Duodenal mucosa (tissue), 2 donors: ENCODE results near the gene IGFBP6.

Source experiments
- H3K27ac ChIP-seq: one replicate; pipeline ENCODE4 v1.7.0; 2013; ENCODE audit warnings: low read depth, low read length
- H3K27me3 ChIP-seq, 2 donors: one replicate each; pipeline ENCODE4 v1.7.0; 2013; ENCODE audit warnings: low read length in 2 of 2, control low read depth in 1 of 2; ENCODE audit not compliant: insufficient read depth in 2 of 2, control insufficient read depth in 1 of 2
- H3K36me3 ChIP-seq, 2 donors: one replicate each; pipeline ENCODE4 v1.7.0; 2013; ENCODE audit warnings: low read length in 2 of 2, control low read depth in 1 of 2; ENCODE audit not compliant: insufficient read depth in 2 of 2, control insufficient read depth in 1 of 2
- H3K4me1 ChIP-seq, 2 donors: one replicate each; pipeline ENCODE4 v1.7.0; 2013; ENCODE audit warnings: low read length in 2 of 2, control low read depth in 1 of 2; ENCODE audit not compliant: insufficient read depth in 2 of 2, control insufficient read depth in 1 of 2
- H3K4me3 ChIP-seq, 2 donors: one replicate each; pipeline ENCODE4 v1.7.0; 2013; ENCODE audit warnings: low read length in 2 of 2, low read depth in 1 of 2
- H3K9ac ChIP-seq, 2 donors: one replicate each; pipeline ENCODE4 v1.7.0; 2013; ENCODE audit warnings: low read length in 2 of 2, low read depth in 1 of 2
- H3K9me3 ChIP-seq, 2 donors: one replicate each; pipeline ENCODE4 v1.7.0; 2013; ENCODE audit warnings: low read length in 2 of 2, control low read depth in 1 of 2; ENCODE audit not compliant: control insufficient read depth in 1 of 2

Gene IGFBP6

DNA sequence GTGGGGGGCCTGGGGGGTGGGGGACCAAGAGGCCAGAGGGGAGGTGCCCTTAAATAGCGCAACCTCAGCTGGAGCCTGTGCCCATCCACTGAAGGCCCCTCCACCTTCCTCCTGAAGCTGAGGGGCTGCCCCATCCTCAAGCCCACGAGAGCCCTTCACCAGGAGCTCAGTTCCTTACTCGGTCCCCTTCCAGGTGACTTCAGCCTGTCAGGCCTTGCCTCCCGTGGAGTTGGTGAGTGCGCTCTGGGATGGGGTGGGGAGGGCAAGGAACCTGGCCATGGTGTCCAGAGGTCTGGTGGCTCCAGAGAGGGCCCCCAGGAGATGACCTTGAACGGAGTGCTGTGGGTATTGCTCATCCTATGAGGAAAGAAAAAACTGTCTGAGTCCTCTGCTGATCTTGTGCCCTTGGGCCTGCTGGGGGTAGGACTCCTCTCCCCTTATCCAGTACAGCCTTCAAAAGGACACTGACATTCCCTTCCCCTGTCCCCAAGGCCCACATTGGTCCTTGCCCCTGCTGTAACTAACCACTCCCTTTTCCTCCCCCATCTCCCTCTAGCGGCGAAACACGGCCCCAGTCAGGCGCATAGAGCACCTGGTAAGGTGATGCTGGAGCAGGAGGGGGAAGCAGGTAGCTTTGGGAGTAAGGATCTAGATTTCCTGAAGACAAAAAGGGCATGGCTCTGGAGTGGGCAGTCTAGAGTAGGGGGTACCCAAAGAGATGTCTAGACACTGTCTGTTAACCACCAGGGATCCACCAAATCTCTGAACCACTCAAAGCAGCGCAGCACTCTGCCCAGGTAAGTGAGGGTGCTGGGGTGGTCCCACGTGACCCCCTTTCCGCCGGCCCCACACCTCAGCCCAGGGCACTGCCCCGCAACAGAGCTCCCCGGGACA is 44.0 kb upstream of the IGFBP6 start:
- H3K27me3 ChIP-seq: no peaks in the 10 kb centered on the region
- H3K9me3 ChIP-seq: no peaks in the 10 kb centered on the region
- peaks cover 51 to 57% of the 10 kb centered on the region in 2 donors for H3K4me1 ChIP-seq
- H3K4me3 ChIP-seq: peak overlapping the region; percentile 61 to 72
- peak overlapping the region; percentile 66 to 85 for H3K9ac ChIP-seq
- H3K27ac ChIP-seq: peak overlapping the region; percentile 87
- peaks cover 0 to 3% of the 10 kb centered on the region in 2 donors for H3K36me3 ChIP-seq

DNA sequence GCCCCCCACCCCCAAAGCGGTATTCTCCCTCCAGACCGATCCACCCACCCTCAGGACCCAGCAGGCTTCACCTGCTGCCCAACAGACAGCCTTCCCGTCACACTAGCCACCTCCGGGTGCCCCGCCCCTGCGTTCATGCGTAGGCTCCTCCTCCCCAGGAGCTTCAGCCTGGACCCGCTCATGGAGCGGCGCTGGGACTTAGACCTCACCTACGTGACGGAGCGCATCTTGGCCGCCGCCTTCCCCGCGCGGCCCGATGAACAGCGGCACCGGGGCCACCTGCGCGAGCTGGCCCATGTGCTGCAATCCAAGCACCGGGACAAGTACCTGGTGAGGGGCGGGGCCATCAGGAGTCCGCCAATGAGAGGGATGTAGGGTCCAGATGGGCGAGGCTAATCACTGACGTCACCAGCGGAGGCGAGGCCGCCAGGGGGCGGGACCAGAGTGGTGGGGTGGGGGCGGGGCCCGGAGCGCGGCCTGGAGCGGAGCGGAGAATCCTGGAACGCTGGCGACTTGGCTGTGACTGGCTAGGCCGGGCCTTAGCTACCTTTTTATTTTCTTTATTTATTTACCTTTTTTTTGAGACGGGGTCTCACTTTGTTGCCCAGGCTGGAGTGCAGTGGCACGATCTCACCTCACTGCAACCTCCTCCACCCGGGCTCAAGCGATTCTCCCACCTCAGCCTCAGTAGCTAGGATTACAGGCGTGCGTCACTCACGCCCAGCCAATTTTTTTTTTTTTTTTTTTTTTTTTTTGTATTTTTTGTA is 43.2 kb upstream of the IGFBP6 start:
- peak overlapping the region; percentile 66 to 85 for H3K9ac ChIP-seq
- H3K27ac ChIP-seq: peak overlapping the region; percentile 87
- no peaks in the 10 kb centered on the region for H3K27me3 ChIP-seq
- H3K36me3 ChIP-seq: peaks cover 0 to 3% of the 10 kb centered on the region in 2 donors
- H3K9me3 ChIP-seq: no peaks in the 10 kb centered on the region
- peak overlapping the region; percentile 61 to 72 for H3K4me3 ChIP-seq
- peaks cover 43 to 48% of the 10 kb centered on the region in 2 donors for H3K4me1 ChIP-seq

DNA sequence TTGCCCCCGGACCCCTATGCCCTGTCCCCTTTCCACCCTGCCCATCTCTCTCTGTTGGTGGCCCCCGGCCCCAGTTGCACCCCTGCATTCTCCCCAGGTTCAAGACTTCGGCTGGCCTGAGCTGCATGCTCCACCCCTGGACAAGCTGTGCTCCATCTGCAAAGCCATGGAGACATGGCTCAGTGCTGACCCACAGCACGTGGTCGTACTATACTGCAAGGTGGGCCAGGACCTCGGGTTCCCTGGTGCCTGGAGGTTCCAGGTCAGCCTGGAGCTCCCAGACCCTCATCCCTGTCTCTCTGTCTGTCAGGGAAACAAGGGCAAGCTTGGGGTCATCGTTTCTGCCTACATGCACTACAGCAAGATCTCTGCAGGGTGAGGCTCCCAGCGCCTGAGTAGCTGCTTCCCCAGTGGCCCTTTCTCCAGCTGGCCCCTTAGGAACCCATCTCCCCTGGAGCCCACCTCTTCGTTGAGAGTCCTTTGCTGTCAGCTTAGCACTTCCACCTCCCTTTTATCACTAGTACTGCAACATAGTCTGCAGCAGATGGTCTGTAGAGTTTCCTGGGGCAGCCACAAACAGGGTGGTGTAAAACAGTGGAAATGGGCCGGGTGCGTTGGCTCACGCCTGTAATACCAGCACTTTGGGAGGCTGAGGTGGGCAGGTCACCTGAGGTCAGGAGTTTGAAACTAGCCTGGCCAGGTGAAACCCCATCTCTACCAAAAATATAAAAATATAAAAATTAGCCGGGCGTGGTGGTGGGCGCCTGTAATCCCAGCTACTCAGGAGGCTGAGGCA is 41.8 kb upstream of the IGFBP6 start:
- Histone ChIP-seq H3K27ac (no peak overlapping the region), H3K9ac (no peak overlapping the region), H3K4me1 (peaks cover 33 to 43% of the 10 kb centered on the region in 2 donors), H3K27me3 (no peaks in the 10 kb centered on the region), H3K9me3 (no peaks in the 10 kb centered on the region), H3K4me3 (no peak overlapping the region), H3K36me3 (peaks cover 0 to 8% of the 10 kb centered on the region in 2 donors)

DNA sequence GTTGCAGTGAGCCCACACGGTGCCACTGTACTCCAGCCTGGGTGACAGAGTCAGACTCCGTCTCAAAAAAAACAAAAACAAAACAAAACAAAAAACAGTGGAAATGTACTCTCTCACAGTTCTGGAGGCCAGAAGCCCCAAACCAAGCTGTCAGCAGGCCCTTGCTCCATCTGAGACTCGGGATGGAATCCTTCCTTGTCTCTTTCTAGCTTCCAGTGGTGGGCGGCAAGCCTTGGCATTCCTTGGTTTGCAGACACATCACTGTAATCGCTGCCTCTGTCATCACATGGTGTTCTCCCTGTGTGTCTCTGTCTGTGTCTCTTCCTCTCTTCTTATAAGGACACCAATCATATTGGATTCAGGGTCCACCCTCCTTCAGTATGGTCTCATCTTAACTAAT is 41.2 kb upstream of the IGFBP6 start:
- Histone ChIP-seq H3K27ac (no peak overlapping the region), H3K27me3 (no peaks in the 10 kb centered on the region), H3K9ac (no peak overlapping the region), H3K36me3 (peaks cover 0 to 8% of the 10 kb centered on the region in 2 donors), H3K9me3 (no peaks in the 10 kb centered on the region), H3K4me3 (no peak overlapping the region), H3K4me1 (peaks cover 32 to 43% of the 10 kb centered on the region in 2 donors)

DNA sequence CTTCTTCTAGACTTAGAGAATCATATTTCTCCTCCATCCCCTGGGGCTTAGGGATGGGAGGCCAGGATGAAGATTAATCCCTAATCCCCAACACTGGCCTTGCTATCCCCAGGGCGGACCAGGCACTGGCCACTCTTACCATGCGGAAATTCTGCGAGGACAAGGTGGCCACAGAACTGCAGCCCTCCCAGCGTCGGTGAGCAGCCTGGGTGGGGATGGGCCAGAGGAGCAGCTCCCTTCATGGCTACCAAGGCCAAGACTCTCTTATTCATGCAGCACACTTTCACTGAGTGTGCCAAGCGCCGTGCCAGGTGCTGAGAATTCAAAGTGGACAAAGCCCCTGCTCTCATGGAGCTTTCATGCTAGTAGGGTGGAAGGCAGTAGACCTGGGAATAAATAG is 40.6 kb upstream of the IGFBP6 start:
- Histone ChIP-seq H3K4me3 (no peak overlapping the region), H3K9me3 (no peaks in the 10 kb centered on the region), H3K27ac (no peak overlapping the region), H3K9ac (no peak overlapping the region), H3K27me3 (no peaks in the 10 kb centered on the region), H3K4me1 (peaks cover 32 to 42% of the 10 kb centered on the region in 2 donors), H3K36me3 (peaks cover 0 to 8% of the 10 kb centered on the region in 2 donors)

DNA sequence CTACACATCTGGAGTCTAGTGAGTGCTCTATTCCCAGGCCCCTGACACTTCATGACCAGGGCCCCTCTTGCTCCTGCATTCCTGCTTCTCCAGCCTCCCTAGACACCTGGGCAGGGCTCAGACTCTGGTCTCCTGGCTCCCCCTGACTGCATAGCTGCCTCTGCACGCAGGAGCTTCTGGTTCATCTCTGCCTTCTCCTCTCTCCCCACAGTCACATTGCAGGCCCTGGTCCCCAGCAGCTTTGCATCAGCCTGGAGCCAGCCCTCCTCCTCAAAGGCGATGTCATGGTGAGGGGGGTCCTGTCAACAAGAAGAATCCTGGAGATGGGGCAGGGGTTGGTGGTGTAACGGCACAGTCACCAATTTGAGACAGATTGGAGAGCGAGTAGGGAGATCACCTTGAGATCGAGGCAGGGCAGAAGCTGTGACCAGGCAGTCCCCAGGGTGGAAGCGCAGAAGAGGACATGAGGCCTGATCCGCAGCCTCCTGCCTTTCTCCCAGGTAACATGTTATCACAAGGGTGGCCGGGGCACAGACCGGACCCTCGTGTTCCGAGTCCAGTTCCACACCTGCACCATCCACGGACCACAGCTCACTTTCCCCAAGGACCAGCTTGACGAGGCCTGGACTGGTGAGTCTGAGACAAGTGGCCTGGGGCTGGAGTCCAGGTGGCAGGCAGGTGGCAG is 39.5 kb upstream of the IGFBP6 start:
- Histone ChIP-seq H3K4me3 (no peak overlapping the region), H3K27ac (no peak overlapping the region), H3K4me1 (peaks cover 25 to 41% of the 10 kb centered on the region in 2 donors), H3K36me3 (peaks cover 0 to 8% of the 10 kb centered on the region in 2 donors), H3K9ac (no peak overlapping the region), H3K27me3 (no peaks in the 10 kb centered on the region), H3K9me3 (no peaks in the 10 kb centered on the region)

DNA sequence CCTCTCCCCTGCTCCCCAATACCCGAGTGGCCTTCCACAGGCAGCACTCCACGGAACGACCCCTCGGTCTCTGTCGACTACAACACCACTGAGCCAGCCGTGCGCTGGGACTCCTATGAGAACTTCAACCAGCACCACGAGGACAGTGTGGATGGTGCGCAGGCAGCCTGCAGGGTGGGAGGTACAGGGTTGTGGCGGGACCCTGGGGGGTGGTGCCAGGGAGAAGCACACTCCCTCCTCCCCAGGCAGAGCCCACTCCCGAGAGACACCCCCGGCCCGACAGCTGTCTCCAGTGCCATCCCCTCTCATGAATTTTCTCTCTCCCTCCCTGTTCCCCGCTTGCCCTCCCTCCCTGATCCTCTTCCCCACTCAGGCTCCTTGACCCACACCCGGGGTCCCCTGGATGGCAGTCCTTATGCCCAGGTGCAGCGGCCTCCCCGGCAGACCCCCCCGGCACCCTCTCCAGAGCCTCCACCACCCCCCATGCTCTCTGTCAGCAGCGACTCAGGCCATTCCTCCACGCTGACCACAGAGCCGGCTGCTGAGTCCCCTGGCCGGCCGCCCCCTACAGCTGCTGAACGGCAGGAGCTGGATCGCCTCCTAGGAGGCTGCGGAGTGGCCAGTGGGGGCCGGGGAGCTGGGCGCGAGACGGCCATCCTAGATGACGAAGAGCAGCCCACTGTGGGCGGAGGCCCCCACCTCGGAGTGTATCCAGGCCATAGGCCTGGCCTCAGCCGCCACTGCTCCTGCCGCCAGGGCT is 38.6 kb upstream of the IGFBP6 start:
- Histone ChIP-seq H3K9ac (no peak overlapping the region), H3K27ac (no peak overlapping the region), H3K36me3 (peaks cover 0 to 12% of the 10 kb centered on the region in 2 donors)

DNA sequence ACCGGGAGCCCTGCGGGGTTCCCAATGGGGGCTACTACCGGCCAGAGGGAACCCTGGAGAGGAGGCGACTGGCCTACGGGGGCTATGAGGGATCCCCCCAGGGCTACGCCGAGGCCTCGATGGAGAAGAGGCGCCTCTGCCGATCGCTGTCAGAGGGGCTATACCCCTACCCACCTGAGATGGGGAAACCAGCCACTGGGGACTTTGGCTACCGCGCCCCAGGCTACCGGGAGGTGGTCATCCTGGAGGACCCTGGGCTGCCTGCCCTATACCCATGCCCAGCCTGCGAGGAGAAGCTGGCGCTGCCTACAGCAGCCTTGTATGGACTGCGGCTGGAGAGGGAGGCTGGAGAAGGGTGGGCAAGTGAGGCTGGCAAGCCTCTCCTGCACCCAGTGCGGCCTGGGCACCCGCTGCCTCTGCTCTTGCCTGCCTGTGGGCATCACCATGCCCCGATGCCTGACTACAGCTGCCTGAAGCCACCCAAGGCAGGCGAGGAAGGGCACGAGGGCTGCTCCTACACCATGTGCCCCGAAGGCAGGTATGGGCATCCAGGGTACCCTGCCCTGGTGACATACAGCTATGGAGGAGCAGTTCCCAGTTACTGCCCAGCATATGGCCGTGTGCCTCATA is 37.9 kb upstream of the IGFBP6 start:
- H3K27me3 ChIP-seq: no peaks in the 10 kb centered on the region
- no peak overlapping the region for H3K27ac ChIP-seq
- no peak overlapping the region for H3K9ac ChIP-seq
- no peaks in the 10 kb centered on the region for H3K9me3 ChIP-seq
- peaks cover 16 to 35% of the 10 kb centered on the region in 2 donors for H3K4me1 ChIP-seq
- peaks cover 0 to 17% of the 10 kb centered on the region in 2 donors for H3K36me3 ChIP-seq
- no peak overlapping the region for H3K4me3 ChIP-seq

More for the DNA sequence above, 38.6 kb upstream of the IGFBP6 start:
- no peaks in the 10 kb centered on the region for H3K9me3 ChIP-seq
- peaks cover 16 to 37% of the 10 kb centered on the region in 2 donors for H3K4me1 ChIP-seq
- no peak overlapping the region for H3K4me3 ChIP-seq
- H3K27me3 ChIP-seq: no peaks in the 10 kb centered on the region
